Measurements from ENCODE around the gene C1QA. TPM values are rescaled to one million over a fixed set of nuclear protein-coding genes. Genes with fewer than 3 reads are reported as not detected.

Gene C1QA
- total RNA-seq, 4 donors from 2014 or later = 11.7 to 167 (median 68.4) TPM

- Histone ChIP-seq H3K27ac (no peak overlapping the region), H3K36me3 (no peaks in the 10 kb centered on the region), H3K4me1 (no peaks in the 10 kb centered on the region), H3K27me3 (peaks cover 0 to 98% (median 0%) of the 10 kb centered on the region in 4 donors), H3K4me3 (no peak overlapping the region), H3K9me3 (no peaks in the 10 kb centered on the region)
- TF ChIP-seq CTCF (IDR thresholded peaks at IDR 0.05) (no peak), POLR2A (IDR thresholded peaks at IDR 0.05) (no peak)
- 35 to 37% methylated on average over 7 to 9 of the region's 9 CpGs for WGBS, 2 donors
- intact Hi-C loops (cut with DNase I) = no loop called here
- no peak for DNase-seq
These were observed 11.0 kb upstream of the C1QA start for GRCh38 chr1:22625262-22625925.

GRCh38 chr1:22626237-22627157, 9.9 kb upstream of the C1QA start:
- 13 to 26% methylated on average over 12 to 14 of the region's 20 CpGs for WGBS, 2 donors
- TF ChIP-seq CTCF (IDR thresholded peaks at IDR 0.05) (no peak), POLR2A (IDR thresholded peaks at IDR 0.05) (no peak)
- Histone ChIP-seq H3K4me3 (no peak overlapping the region), H3K36me3 (no peaks in the 10 kb centered on the region), H3K4me1 (no peaks in the 10 kb centered on the region), H3K27ac (no peak overlapping the region), H3K27me3 (peaks cover 0 to 97% (median 0%) of the 10 kb centered on the region in 4 donors), H3K9me3 (no peaks in the 10 kb centered on the region)
- intact Hi-C loops (cut with DNase I) = no loop called here
- DNase-seq = no peak

- no peak for TF ChIP-seq POLR2A (IDR thresholded peaks at IDR 0.05)
- no peak for TF ChIP-seq CTCF (IDR thresholded peaks at IDR 0.05)
- Histone ChIP-seq H3K4me3 (no peak overlapping the region), H3K4me1 (no peaks in the 10 kb centered on the region), H3K27me3 (peaks cover 0 to 97% (median 0%) of the 10 kb centered on the region in 4 donors), H3K36me3 (no peaks in the 10 kb centered on the region), H3K9me3 (no peaks in the 10 kb centered on the region), H3K27ac (no peak overlapping the region)
- intact Hi-C loops (cut with DNase I) = no loop called here
- no peak for DNase-seq
- WGBS, 2 donors = 17 to 50% methylated on average over 1 to 4 of the region's 5 CpGs
These were observed 9.1 kb upstream of the C1QA start for GRCh38 chr1:22627331-22627730.

- Histone ChIP-seq H3K9me3 (no peaks in the 10 kb centered on the region), H3K27me3 (peaks cover 0 to 97% (median 0%) of the 10 kb centered on the region in 4 donors), H3K27ac (no peak overlapping the region), H3K4me3 (no peak overlapping the region), H3K36me3 (no peaks in the 10 kb centered on the region), H3K4me1 (no peaks in the 10 kb centered on the region)
- no peak for TF ChIP-seq CTCF (IDR thresholded peaks at IDR 0.05)
- no peak for TF ChIP-seq POLR2A (IDR thresholded peaks at IDR 0.05)
- no peak for DNase-seq
- intact Hi-C loops (cut with DNase I) = no loop called here
- 38 to 39% methylated on average over 10 to 11 of the region's 11 CpGs for WGBS, 2 donors
These were observed 7.6 kb upstream of the C1QA start for GRCh38 chr1:22628698-22629444.
